K562 (cell line): Measurements from ENCODE around the gene LAPTM5. TPM values are rescaled to one million over a fixed set of nuclear protein-coding genes. Genes with fewer than 3 reads are reported as not detected.

Experiments used
- BRF1 ChIP-seq: IDR thresholded peaks from 3 replicates; pipeline ENCODE4 v1.6.1; 2011; ENCODE audit warnings: borderline replicate concordance, mild to moderate bottlenecking; ENCODE audit not compliant: insufficient read length; ENCODE audit errors: extremely low read depth
- CBFA2T3 ChIP-seq: fragments of 450-650 bp; IDR thresholded peaks from 2 replicates; pipeline ENCODE4 v1.6.1; 2017
- CHD1 ChIP-seq: fragments of 200-600 bp; sonication (generic); IDR thresholded peaks from one replicate; pipeline ENCODE4 v1.6.1; 2012; ENCODE audit warnings: mild to moderate bottlenecking, moderate library complexity, low read length, inconsistent platforms
- DIDO1 ChIP-seq: fragments of 450-650 bp; IDR thresholded peaks from 2 replicates; pipeline ENCODE4 v1.6.1; 2016; ENCODE audit warnings: low read depth, missing biosample characterization, missing genetic modification characterization
- DNMT1 ChIP-seq: fragments of 450-650 bp; IDR thresholded peaks from 2 replicates; pipeline ENCODE4 v1.6.1; 2016; ENCODE audit warnings: antibody characterized with exemption, mild to moderate bottlenecking
- ELF4 ChIP-seq: fragments of 450-650 bp; formaldehyde crosslinking; IDR thresholded peaks from 2 replicates; pipeline ENCODE4 v1.4.0; 2022; ENCODE audit warnings: missing genetic modification characterization
- ELK1 ChIP-seq: sonication (generic); formaldehyde crosslinking; IDR thresholded peaks from 2 replicates; pipeline ENCODE4 v1.8.1; 2022; ENCODE audit warnings: missing genetic modification reagents
- HNRNPUL1 ChIP-seq: fragments of 200-400 bp; formaldehyde crosslinking; IDR thresholded peaks from 2 replicates; pipeline ENCODE4 v1.6.1; 2017; ENCODE audit warnings: low read length
- HSF4 ChIP-seq: fragments of 250-450 bp; sonication (Bioruptor Pico); IDR thresholded peaks from 2 replicates; pipeline ENCODE4 v2.1.2; 2022; ENCODE audit warnings: mild to moderate bottlenecking, moderate library complexity, borderline replicate concordance
- NUFIP1 ChIP-seq: fragments of 450-650 bp; IDR thresholded peaks from 2 replicates; pipeline ENCODE4 v1.6.1; 2018; ENCODE audit not compliant: partially characterized antibody
- PKNOX1 ChIP-seq: fragments of 450-650 bp; IDR thresholded peaks from 2 replicates; pipeline ENCODE4 v1.6.1; 2016
- POLR2H ChIP-seq: IDR thresholded peaks from 2 replicates; pipeline ENCODE4 v1.6.1; 2016; ENCODE audit warnings: missing genetic modification characterization, low read depth, mild to moderate bottlenecking, control low read depth, missing compliant biosample characterization, moderate library complexity
- SIX5 ChIP-seq, 2 experiments: IDR thresholded peaks; 2 replicates each; pipeline ENCODE4 v1.6.1; 2011; ENCODE audit warnings: low read length in 2 of 2, borderline replicate concordance in 1 of 2, low read depth in 1 of 2, mild to moderate bottlenecking in 1 of 2, moderate library complexity in 1 of 2; ENCODE audit not compliant: insufficient read depth in 1 of 2
- TCF3 ChIP-seq: sonication (generic); formaldehyde crosslinking; IDR thresholded peaks from 2 replicates; pipeline ENCODE4 v1.4.0; 2020; ENCODE audit warnings: mild to moderate bottlenecking, missing genetic modification reagents
- U2AF2 ChIP-seq: fragments of 200-400 bp; formaldehyde crosslinking; optimal IDR thresholded peaks from 2 replicates; pipeline ENCODE3; 2017; ENCODE audit warnings: low read depth, mild to moderate bottlenecking, low read length
- ZNF57 ChIP-seq: fragments of 450-650 bp; formaldehyde crosslinking; IDR thresholded peaks from 2 replicates; pipeline ENCODE4 v1.4.0; 2020; ENCODE audit warnings: mild to moderate bottlenecking, moderate library complexity
- ZSCAN32 ChIP-seq: fragments of 450-650 bp; formaldehyde crosslinking; IDR thresholded peaks from 2 replicates; pipeline ENCODE4 v1.4.0; 2020; ENCODE audit warnings: mild to moderate bottlenecking, moderate library complexity
- polyA plus RNA-seq, 8 experiments: library from polyadenylated mRNA; depleted of rRNA in 4 of 8; stranded (reverse) in 5 of 8; unstranded in 3 of 8; fragments of >200 nt; fragmentation: Nextera tagmentation in 2 of 8; fragmentation: Illumina TruSeq in 1 of 8; extraction: Ambion mirVana in 2 of 8; extraction: Trizol in 1 of 8; gene quantifications; 2 replicates each; pipeline versions ENCODE4 v1.2.1 to v1.2.3, GENCODE V29; 2011 to 2014; ENCODE audit warnings: inconsistent platforms in 1 of 8, missing spikeins in 1 of 8
- total RNA-seq, 7 experiments: library from RNA; depleted of rRNA in 6 of 7; stranded (reverse); fragments of >200 nt in 6 of 7; fragmentation: Illumina TruSeq in 2 of 7; extraction: Trizol in 2 of 7; gene quantifications; 2 replicates each; pipeline versions ENCODE4 v1.2.1 to v1.2.3, GENCODE V29; 2011 to 2021; ENCODE audit warnings: low replicate concordance in 1 of 7
- TF ChIP-seq, protein P1 (sequence below): fragments of 150-350 bp; IDR thresholded peaks from 2 replicates; pipeline ENCODE4 v1.6.1; 2014; ENCODE audit warnings: low read depth, mild to moderate bottlenecking, low read length, borderline replicate concordance
- TF ChIP-seq, protein P2 (sequence below): fragments of 450-650 bp; formaldehyde crosslinking; IDR thresholded peaks from 2 replicates; pipeline ENCODE4 v1.4.0; 2020; ENCODE audit warnings: mild to moderate bottlenecking, moderate library complexity
- TF ChIP-seq, protein P3 (sequence below): fragments of 250-450 bp; sonication (Bioruptor Pico); IDR thresholded peaks from 2 replicates; pipeline ENCODE4 v1.8.0; 2022; ENCODE audit warnings: moderate library complexity, mild to moderate bottlenecking, inconsistent platforms

LAPTM5 gene
- total and polyA plus RNA-seq, 9 of the 15 experiments (the other 6 are each of a cell fraction or from before 2014, with no cell fraction given): 2.4 to 47.3 (median 20.3) TPM

DNA sequence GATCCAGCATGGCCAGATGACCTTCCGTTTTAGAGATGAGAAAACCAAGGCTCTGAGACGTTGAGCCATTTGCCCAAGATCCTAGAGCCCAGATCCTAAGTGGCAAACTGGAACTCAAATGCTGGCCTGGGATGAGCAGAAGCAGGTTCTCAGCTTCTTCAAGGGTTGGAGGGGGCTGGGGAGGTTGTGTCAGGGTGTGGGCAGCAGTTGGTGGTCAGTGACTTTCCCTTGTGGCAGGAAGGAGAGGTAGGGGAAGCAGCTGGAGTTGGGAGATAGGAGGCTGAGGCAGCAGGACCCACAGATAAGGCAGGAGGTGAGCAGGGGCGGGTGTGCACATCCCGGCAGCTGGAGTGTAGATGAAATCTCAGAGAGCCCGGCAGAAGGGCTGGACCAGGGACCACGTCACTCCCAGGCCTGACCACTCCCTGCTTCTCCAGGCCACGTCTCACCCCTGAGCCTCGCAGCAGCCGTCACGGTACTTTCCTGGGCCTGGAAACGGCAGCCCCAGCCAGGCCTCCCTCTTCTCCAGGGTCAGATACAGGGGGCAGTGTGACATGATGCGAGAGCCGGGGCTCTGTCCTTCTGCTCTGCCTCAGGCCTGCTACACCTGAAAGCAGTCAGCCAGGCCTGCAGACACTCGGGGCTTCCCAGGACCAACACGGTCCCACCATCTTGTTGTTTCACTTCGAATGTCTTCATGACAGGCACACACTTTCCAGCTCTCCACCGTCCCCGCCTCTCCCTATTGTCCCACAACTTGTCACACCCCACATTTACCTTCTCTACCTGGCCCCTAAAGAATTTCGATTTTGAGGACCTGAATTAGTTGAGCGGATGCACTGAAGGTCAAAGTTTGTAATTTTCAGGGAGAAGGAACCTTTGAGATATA is 11.5 kb upstream of the LAPTM5 start (continued):
- TF ChIP-seq, protein P1, sequence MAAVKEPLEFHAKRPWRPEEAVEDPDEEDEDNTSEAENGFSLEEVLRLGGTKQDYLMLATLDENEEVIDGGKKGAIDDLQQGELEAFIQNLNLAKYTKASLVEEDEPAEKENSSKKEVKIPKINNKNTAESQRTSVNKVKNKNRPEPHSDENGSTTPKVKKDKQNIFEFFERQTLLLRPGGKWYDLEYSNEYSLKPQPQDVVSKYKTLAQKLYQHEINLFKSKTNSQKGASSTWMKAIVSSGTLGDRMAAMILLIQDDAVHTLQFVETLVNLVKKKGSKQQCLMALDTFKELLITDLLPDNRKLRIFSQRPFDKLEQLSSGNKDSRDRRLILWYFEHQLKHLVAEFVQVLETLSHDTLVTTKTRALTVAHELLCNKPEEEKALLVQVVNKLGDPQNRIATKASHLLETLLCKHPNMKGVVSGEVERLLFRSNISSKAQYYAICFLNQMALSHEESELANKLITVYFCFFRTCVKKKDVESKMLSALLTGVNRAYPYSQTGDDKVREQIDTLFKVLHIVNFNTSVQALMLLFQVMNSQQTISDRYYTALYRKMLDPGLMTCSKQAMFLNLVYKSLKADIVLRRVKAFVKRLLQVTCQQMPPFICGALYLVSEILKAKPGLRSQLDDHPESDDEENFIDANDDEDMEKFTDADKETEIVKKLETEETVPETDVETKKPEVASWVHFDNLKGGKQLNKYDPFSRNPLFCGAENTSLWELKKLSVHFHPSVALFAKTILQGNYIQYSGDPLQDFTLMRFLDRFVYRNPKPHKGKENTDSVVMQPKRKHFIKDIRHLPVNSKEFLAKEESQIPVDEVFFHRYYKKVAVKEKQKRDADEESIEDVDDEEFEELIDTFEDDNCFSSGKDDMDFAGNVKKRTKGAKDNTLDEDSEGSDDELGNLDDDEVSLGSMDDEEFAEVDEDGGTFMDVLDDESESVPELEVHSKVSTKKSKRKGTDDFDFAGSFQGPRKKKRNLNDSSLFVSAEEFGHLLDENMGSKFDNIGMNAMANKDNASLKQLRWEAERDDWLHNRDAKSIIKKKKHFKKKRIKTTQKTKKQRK: no peak
- TF ChIP-seq, protein P2, sequence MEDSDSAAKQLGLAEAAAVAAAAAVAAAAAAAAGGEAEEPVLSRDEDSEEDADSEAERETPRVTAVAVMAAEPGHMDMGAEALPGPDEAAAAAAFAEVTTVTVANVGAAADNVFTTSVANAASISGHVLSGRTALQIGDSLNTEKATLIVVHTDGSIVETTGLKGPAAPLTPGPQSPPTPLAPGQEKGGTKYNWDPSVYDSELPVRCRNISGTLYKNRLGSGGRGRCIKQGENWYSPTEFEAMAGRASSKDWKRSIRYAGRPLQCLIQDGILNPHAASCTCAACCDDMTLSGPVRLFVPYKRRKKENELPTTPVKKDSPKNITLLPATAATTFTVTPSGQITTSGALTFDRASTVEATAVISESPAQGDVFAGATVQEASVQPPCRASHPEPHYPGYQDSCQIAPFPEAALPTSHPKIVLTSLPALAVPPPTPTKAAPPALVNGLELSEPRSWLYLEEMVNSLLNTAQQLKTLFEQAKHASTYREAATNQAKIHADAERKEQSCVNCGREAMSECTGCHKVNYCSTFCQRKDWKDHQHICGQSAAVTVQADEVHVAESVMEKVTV (CRISPR knock-in tag): peak; percentile 55
- TF ChIP-seq ELF4 (CRISPR knock-in tag) (peak; percentile 100), CBFA2T3 (peak; percentile 100), DNMT1 (peak; percentile 95; the same call in 1 of the 2 replicates), TCF3 (CRISPR knock-in tag) (peak; percentile 100), NUFIP1 (peak; percentile 82), SIX5 (IDR thresholded peaks at IDR 0.05; ENCODE audit: borderline replicate concordance in 1 of 2, insufficient read depth in 1 of 2, low read depth in 1 of 2, low read length in 2 of 2) (no peak), ZNF57 (CRISPR knock-in tag) (peak; percentile 89), CHD1 (no peak), POLR2H (tag) (peak; percentile 87), ZSCAN32 (CRISPR knock-in tag) (no peak), U2AF2 (no peak), HNRNPUL1 (no peak), BRF1 (no peak), PKNOX1 (peak; percentile 94), DIDO1 (tag) (peak; percentile 64), HSF4 (CRISPR knock-in tag) (peak; percentile 85; the same call in 1 of the 2 replicates), ELK1 (CRISPR knock-in tag) (no peak)
- TF ChIP-seq, protein P3, sequence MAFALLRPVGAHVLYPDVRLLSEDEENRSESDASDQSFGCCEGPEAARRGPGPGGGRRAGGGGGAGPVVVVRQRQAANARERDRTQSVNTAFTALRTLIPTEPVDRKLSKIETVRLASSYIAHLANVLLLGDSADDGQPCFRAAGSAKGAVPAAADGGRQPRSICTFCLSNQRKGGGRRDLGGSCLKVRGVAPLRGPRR: peak; percentile 55; the same call in 1 of the 2 replicates
